Activated T-cell treated with anti-CD3 and anti-CD28 coated beads, Interleukin-2, amount 50 U/mL, for 72 hours (primary cell): ENCODE measurements around the gene UBXN6. TPM values are rescaled to one million over a fixed set of nuclear protein-coding genes. Genes with fewer than 3 reads are reported as not detected.
A peak's percentile ranks its signal among the peaks of the same experiment; 100 is the strongest.

Experiments
- ATAC-seq, 2 donors: fragments of 150-1000 bp; cut with Tn5 transposase; replicated peaks in 1 of 2; 2 replicates each; pipeline ENCODE4 v1.10.0; 2021; ENCODE audit warnings: moderate library complexity in 2 of 2, mild to moderate bottlenecking in 1 of 2
- DNase-seq, 2 donors: peaks; one replicate each; pipeline ENCODE4 v3.0.0; 2021 to 2022; ENCODE audit warnings: mixed read lengths in 1 of 2
- H3K27ac Mint-ChIP-seq: one replicate; pipeline ENCODE4 v1.8.0; 2022; ENCODE audit warnings: mild to moderate bottlenecking, moderate library complexity, mixed read lengths
- H3K27me3 Mint-ChIP-seq: one replicate; pipeline ENCODE4 v1.8.0; 2022; ENCODE audit warnings: low read depth, mixed read lengths
- H3K36me3 Mint-ChIP-seq, 2 donors: one replicate each; pipeline ENCODE4 v1.8.0; 2022; ENCODE audit warnings: mixed read lengths in 2 of 2, mild to moderate bottlenecking in 1 of 2; ENCODE audit not compliant: insufficient read depth in 2 of 2
- H3K4me1 Mint-ChIP-seq: one replicate; pipeline ENCODE4 v1.8.0; 2022; ENCODE audit warnings: low read depth, mixed read lengths
- H3K4me3 Mint-ChIP-seq, 2 donors: one replicate each; pipeline ENCODE4 v1.8.0; 2022; ENCODE audit warnings: mild to moderate bottlenecking in 2 of 2, mixed read lengths in 2 of 2, moderate library complexity in 2 of 2
- H3K9me3 Mint-ChIP-seq, 2 donors: one replicate each; pipeline ENCODE4 v1.8.0; 2022; ENCODE audit warnings: mixed read lengths in 2 of 2
- total RNA-seq, 2 donors: library from RNA; stranded (reverse); gene quantifications; one replicate each; pipeline ENCODE4 v1.2.3, GENCODE V29; 2022

UBXN6 gene
- total RNA-seq, 2 donors from 2014 or later: 55.2 to 61.3 TPM

DNA sequence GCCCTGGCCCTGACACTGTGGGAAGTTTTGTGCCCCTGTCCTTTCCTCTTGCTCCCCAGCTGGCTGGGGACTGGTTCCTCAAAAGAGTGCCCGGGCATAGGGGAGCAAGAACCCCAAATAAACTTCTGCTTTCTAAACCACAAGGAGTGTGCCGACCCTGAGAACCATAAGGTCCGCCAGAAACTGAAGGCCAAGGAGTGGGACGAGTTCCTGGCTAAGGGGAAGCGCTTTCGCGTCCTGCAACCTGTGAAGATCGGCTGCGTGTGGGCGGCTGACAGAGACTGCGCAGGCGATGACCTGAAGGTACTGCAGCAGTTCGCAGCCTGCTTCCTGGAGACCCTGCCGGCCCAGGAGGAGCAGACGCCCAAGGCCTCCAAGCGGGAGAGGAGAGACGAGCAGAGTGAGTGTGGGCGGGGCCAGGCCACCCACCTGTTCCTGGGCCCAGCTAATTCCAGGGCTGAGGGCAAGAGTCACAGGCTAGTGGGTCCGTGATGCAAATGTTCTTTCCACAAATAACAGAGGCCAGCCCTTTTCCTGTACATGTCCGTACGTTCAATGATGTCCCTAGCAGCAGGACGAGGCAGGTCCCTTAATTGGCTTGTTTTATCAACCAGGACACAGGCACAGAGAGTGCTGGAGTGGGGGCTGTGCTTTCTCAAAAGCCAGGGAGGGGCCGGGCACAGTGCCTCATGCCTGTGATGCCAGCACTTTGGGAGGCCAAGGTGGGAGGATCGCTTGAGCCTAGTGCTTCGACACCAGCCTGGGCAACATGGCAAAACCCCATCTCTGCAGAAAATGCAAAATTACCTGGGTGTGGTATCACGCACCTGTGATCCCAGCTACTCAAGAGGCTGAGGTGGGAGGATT, 25.6 kb downstream of the UBXN6 start:
- Mint-ChIP-seq H3K27ac (no peak overlapping the region), H3K27me3 (no peaks in the 10 kb centered on the region), H3K4me3 (no peak overlapping the region), H3K36me3 (peaks cover 9 to 37% of the 10 kb centered on the region in 2 donors), H3K4me1 (no peaks in the 10 kb centered on the region), H3K9me3 (no peaks in the 10 kb centered on the region)
- ATAC-seq: no peak
- no peak for DNase-seq

DNA sequence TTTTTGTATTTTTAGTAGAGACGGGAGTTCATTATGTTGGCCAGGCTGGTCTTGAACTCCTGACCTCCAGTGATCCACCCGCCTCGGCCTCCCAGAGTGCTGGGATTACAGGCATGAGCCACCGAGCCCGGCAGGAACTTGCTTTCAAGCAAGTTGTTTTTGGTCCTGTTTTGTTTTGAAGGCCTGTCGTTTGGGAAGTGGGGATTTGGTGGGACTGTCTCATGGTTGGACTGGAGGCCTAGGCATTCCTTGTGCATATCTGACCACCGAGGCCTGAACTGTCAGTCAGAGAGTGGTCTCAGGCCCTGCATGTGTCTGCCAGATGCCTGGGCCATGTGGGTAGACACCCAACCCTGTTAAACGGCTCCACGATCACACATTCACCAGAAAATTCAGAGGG, 26.3 kb downstream of the UBXN6 start:
- no peaks in the 10 kb centered on the region for H3K4me1 Mint-ChIP-seq
- no peak overlapping the region for H3K27ac Mint-ChIP-seq
- no peaks in the 10 kb centered on the region for H3K9me3 Mint-ChIP-seq
- H3K27me3 Mint-ChIP-seq: no peaks in the 10 kb centered on the region
- H3K36me3 Mint-ChIP-seq: peaks cover 9 to 37% of the 10 kb centered on the region in 2 donors
- ATAC-seq: no peak
- no peak for DNase-seq
- H3K4me3 Mint-ChIP-seq: no peak overlapping the region

DNA sequence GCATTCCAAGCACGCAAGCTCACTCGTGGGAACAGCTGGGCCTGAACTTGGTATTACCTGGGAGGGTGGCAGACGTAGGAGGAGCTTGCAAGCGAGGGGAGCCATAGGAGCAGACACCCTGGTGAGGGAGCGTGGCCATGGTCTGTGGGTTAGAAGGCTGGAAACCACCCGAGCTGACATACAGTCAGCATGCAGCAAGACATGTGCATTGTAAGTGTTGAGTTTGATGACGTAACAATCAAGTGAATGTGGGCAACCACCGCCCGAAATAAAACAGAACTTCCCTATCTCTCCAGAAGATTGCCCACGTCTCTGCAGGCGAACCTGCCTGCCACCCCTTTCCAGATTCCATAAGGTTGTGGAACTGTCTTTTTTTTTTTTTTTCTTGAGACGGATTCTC, 26.8 kb downstream of the UBXN6 start:
- Mint-ChIP-seq H3K4me1 (no peaks in the 10 kb centered on the region), H3K9me3 (no peaks in the 10 kb centered on the region), H3K27ac (no peak overlapping the region), H3K27me3 (no peaks in the 10 kb centered on the region), H3K4me3 (no peak overlapping the region), H3K36me3 (peaks cover 9 to 40% of the 10 kb centered on the region in 2 donors)
- no peak for DNase-seq
- ATAC-seq: no peak

DNA sequence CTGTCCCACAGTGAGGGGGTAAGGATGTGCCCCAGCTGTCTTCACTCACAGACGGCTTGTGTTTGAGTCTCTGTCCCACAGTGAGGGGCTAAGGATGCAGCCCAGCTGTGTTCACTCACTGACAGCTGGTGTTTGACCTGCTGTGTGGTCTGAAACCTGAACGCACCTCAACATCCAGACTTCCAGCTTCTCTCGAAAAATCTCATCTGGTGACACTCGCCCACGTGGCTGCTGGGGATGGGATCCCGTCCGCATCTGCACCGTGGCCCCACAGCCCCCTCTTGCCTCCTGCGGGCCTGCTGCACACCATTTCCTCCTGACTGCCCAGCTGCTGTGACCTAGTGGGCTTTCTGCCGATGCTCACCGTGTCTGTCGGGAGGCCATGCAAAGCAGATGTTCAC, 27.8 kb downstream of the UBXN6 start:
- no peaks in the 10 kb centered on the region for H3K4me1 Mint-ChIP-seq
- H3K4me3 Mint-ChIP-seq: no peak overlapping the region
- H3K9me3 Mint-ChIP-seq: no peaks in the 10 kb centered on the region

GRCh38 chr19:4429256-4429655, 28.3 kb downstream of the UBXN6 start:
- peaks cover 9 to 32% of the 10 kb centered on the region in 2 donors for H3K36me3 Mint-ChIP-seq
- no peak overlapping the region for H3K27ac Mint-ChIP-seq
- no peaks in the 10 kb centered on the region for H3K27me3 Mint-ChIP-seq
- H3K9me3 Mint-ChIP-seq: no peaks in the 10 kb centered on the region
- H3K4me3 Mint-ChIP-seq: no peak overlapping the region
- DNase-seq (no peak), ATAC-seq (no peak)
- H3K4me1 Mint-ChIP-seq: no peaks in the 10 kb centered on the region

More for the DNA sequence above, 27.8 kb downstream of the UBXN6 start:
- Mint-ChIP-seq H3K36me3 (peaks cover 9 to 36% of the 10 kb centered on the region in 2 donors), H3K27me3 (no peaks in the 10 kb centered on the region), H3K27ac (no peak overlapping the region)
- ATAC-seq: no peak
- DNase-seq: no peak

DNA sequence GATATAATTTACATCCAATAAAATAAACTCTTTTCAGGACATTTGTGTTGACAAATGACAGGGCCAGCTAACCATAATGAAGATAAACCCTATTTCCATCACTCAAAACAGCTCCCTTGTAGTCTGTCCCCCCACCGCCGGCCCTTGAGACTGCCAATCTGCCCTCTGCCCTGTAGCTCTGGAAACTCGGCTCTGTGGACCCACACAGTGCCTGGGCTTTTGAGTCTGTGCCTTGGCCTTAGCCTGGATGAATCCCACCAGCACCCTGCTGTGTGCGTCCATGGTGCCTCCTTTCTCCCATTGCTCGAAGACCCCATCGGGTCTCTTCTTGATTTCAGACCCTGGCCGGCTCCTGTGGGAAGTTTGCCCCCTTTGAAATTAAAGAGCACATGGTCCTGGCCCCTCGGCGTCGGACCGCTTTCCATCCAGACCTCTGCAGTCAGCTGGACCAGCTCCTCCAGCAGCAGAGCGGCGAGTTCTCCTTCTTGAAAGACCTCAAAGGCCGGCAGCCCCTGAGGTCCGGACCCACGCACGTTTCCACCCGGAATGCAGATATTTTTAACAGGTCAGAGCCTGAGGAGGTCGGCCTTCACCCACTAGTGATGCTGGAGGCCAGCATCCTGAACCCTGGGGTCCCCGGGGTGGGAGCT, 29.1 kb downstream of the UBXN6 start:
- Mint-ChIP-seq H3K4me1 (no peaks in the 10 kb centered on the region), H3K27ac (no peak overlapping the region), H3K36me3 (peaks cover 9 to 35% of the 10 kb centered on the region in 2 donors), H3K9me3 (no peaks in the 10 kb centered on the region), H3K4me3 (no peak overlapping the region), H3K27me3 (no peaks in the 10 kb centered on the region)
- no peak for DNase-seq
- ATAC-seq: no peak

DNA sequence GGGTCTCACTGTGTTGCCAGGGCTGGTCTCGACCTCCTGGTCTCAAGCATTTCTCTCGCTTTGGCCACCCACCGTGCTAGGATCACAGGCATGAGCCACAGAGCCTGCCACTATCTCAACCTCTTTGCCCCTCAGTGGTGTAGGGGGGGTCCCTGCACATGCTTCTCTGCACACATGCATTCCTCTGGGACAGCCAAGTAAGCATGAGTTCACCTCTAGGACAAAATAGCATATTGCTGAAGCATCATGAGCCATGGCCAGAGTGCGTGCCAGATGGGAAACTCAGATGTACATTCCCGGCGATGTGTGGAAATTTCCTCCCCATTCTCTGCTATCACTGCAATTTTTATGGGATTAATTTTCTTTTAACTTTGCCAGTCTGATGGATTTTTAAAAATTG, 32.1 kb downstream of the UBXN6 start:
- Mint-ChIP-seq H3K4me3 (no peak overlapping the region), H3K36me3 (peaks cover 9 to 33% of the 10 kb centered on the region in 2 donors), H3K9me3 (no peaks in the 10 kb centered on the region), H3K27me3 (no peaks in the 10 kb centered on the region), H3K27ac (no peak overlapping the region), H3K4me1 (no peaks in the 10 kb centered on the region)
- DNase-seq (no peak), ATAC-seq (no peak)

GRCh38 chr19:4423416-4424126, 34.0 kb downstream of the UBXN6 start:
- no peak overlapping the region for H3K27ac Mint-ChIP-seq
- ATAC-seq (no peak), DNase-seq (no peak)
- no peaks in the 10 kb centered on the region for H3K9me3 Mint-ChIP-seq
- H3K4me1 Mint-ChIP-seq: no peaks in the 10 kb centered on the region
- no peak overlapping the region for H3K4me3 Mint-ChIP-seq
- no peaks in the 10 kb centered on the region for H3K27me3 Mint-ChIP-seq
- H3K36me3 Mint-ChIP-seq: peaks cover 5 to 28% of the 10 kb centered on the region in 2 donors

GRCh38 chr19:4416268-4416667, 41.3 kb downstream of the UBXN6 start:
- Mint-ChIP-seq H3K9me3 (no peaks in the 10 kb centered on the region), H3K4me3 (no peak overlapping the region), H3K27me3 (no peaks in the 10 kb centered on the region), H3K4me1 (peaks cover 8% of the 10 kb centered on the region), H3K27ac (peak overlapping the region; percentile 62), H3K36me3 (peaks cover 6 to 30% of the 10 kb centered on the region in 2 donors)
- DNase-seq (no peak), ATAC-seq (no peak)

DNA sequence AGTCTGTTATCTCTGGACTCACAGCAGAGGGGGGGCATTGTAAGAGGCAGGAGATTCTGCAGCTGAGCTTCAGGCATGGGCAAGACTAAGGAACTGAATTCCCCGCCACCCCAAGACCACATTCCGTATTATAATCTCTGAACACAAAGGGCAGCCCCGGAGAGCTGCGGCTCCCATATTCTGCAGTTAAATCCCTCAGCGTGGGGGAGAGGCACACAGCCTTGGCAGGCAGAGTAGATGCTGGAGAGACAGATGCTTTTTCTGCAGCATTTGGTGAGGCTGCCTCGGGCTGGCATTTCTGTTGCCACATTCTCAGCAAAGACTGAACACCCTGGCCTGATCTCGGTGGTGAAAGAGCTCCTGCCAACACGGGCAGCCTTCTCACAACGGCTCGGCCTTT, 42.2 kb downstream of the UBXN6 start:
- ATAC-seq (no peak), DNase-seq (no peak)
- no peak overlapping the region for H3K27ac Mint-ChIP-seq
- peaks cover 6 to 33% of the 10 kb centered on the region in 2 donors for H3K36me3 Mint-ChIP-seq
- H3K9me3 Mint-ChIP-seq: no peaks in the 10 kb centered on the region
- no peaks in the 10 kb centered on the region for H3K27me3 Mint-ChIP-seq
- no peak overlapping the region for H3K4me3 Mint-ChIP-seq
- H3K4me1 Mint-ChIP-seq: peaks cover 8% of the 10 kb centered on the region

GRCh38 chr19:4414800-4415321, 42.7 kb downstream of the UBXN6 start:
- peaks cover 6 to 33% of the 10 kb centered on the region in 2 donors for H3K36me3 Mint-ChIP-seq
- H3K4me1 Mint-ChIP-seq: peaks cover 8% of the 10 kb centered on the region
- H3K27me3 Mint-ChIP-seq: no peaks in the 10 kb centered on the region
- DNase-seq: no peak
- H3K27ac Mint-ChIP-seq: no peak overlapping the region
- no peak for ATAC-seq
- no peak overlapping the region for H3K4me3 Mint-ChIP-seq
- no peaks in the 10 kb centered on the region for H3K9me3 Mint-ChIP-seq

GRCh38 chr19:4414144-4414799, 43.3 kb downstream of the UBXN6 start:
- Mint-ChIP-seq H3K36me3 (peaks cover 4 to 33% of the 10 kb centered on the region in 2 donors), H3K27me3 (no peaks in the 10 kb centered on the region), H3K9me3 (no peaks in the 10 kb centered on the region), H3K27ac (no peak overlapping the region), H3K4me3 (no peak overlapping the region), H3K4me1 (peaks cover 13% of the 10 kb centered on the region)
- DNase-seq: no peak
- no peak for ATAC-seq
